ENCODE results near the gene ASIC3.

Gene ASIC3

DNA sequence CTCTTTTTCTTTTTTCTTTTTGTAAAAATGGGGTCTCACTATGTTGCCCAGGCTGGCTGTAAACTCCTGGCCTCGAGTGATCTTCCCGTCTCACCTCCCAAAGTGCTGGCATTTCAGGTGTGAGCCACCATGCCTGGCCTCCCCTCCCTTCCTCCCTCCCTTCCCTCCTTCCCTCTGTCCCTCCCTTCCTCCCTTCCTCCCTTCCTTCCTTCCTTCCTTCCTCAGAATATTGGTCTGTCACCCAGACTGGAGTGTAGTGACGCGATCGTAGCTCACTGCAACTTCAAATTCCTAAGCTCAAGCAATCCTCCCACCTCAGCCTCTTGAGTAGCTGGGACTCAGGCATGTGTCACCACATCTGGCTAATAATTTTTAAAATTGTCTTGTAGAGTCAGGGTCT is 46.3 kb downstream of the ASIC3 start:
- Histone ChIP-seq H3K27ac (ENCODE audit: low read depth, low read length) (no peak overlapping the region), H3K9ac (ENCODE audit: low read length) (no peak overlapping the region), H3K4me3 (ENCODE audit: low read length) (no peak overlapping the region), H3K27me3 (ENCODE audit: control insufficient read depth, insufficient read depth, low read length) (no peaks in the 10 kb centered on the region), H3K4me1 (ENCODE audit: control insufficient read depth, insufficient read depth, low read length) (peaks cover 13% of the 10 kb centered on the region), H3K36me3 (ENCODE audit: control insufficient read depth, insufficient read depth, low read length) (no peaks in the 10 kb centered on the region)

DNA sequence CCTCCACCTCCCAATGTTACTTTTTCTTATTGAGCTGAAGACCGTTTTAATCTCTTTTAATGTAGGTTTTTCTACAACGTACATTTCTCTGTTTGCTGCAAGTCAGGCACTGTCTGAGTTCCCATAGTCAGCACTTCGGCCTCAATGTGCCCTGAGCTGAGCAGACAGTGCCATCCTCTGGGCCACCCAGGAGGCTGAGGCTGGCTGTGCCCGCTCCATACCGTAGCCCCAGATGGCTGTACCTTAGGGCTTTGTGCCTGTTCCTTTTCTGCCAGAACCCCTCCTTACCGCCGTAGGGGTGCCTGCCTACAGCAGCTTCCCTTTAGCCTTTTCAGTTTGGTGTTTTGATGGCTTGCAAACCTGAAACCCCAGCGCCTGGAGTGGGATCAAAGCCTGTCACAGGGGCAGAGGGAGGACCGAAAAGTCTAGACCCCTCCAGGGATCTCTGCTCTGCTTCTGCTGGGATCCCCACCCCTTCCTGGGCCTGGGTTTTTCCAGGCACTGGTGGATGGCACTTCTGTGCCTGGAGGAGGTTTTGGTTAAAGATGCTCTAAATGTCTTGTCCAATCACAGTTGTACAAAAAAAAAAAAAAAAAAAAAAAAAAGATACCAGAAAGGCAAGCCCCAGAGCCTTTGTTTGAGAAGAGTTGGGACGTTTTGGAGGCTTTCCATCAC is 46.9 kb downstream of the ASIC3 start:
- peaks cover 9% of the 10 kb centered on the region for H3K4me1 ChIP-seq (ENCODE audit: control insufficient read depth, insufficient read depth, low read length)
- H3K27me3 ChIP-seq (ENCODE audit: control insufficient read depth, insufficient read depth, low read length), result no peaks in the 10 kb centered on the region
- no peak overlapping the region for H3K4me3 ChIP-seq (ENCODE audit: low read length)
- H3K9ac ChIP-seq (ENCODE audit: low read length), result no peak overlapping the region
- H3K27ac ChIP-seq (ENCODE audit: low read depth, low read length), result no peak overlapping the region
- H3K36me3 ChIP-seq (ENCODE audit: control insufficient read depth, insufficient read depth, low read length), result no peaks in the 10 kb centered on the region

- H3K27ac ChIP-seq (ENCODE audit: low read depth, low read length), result no peak overlapping the region
- no peaks in the 10 kb centered on the region for H3K36me3 ChIP-seq (ENCODE audit: control insufficient read depth, insufficient read depth, low read length)
- H3K4me1 ChIP-seq (ENCODE audit: control insufficient read depth, insufficient read depth, low read length), result peaks cover 7% of the 10 kb centered on the region
- no peaks in the 10 kb centered on the region for H3K27me3 ChIP-seq (ENCODE audit: control insufficient read depth, insufficient read depth, low read length)
- no peak overlapping the region for H3K4me3 ChIP-seq (ENCODE audit: low read length)
- no peak overlapping the region for H3K9ac ChIP-seq (ENCODE audit: low read length)
Observed at GRCh38 chr7:151095828-151096475, 47.6 kb downstream of the ASIC3 start.

DNA sequence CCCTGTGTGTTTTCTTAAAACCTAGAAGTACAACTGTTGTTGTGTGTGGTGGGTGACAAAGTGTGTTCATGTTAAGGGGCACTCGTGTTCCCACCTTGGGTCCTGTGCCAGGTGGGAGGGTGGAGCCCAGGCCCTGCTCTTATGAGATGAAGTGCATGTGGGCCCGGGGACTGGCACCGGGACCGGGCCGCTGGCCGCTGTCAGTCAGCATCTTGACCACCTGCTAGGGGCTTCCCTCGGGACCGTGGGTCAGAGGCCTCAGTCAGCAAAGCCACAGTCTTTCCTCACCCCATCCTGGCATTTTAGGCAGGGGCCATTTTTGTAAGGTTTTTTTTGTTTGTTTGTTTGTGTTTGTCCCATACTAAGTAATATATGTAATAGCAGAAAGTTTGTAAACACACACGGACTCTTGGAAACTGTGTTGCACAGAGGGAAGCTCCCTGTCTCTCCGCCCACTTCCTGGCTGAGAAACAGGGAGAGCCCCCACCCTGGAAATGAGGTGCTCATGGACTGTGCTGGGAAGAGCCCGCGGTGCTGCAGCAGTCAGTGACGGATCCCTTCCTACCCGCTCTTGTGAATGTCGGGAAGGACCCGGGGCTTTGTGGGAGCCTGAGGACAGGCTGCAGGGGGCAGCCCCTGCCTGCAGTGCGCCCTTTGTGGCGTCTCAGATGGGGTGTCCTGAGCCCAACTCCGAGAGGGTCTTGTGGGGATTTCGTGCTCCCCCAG is 51.3 kb downstream of the ASIC3 start:
- H3K4me1 ChIP-seq (ENCODE audit: control insufficient read depth, insufficient read depth, low read length), result no peaks in the 10 kb centered on the region

DNA sequence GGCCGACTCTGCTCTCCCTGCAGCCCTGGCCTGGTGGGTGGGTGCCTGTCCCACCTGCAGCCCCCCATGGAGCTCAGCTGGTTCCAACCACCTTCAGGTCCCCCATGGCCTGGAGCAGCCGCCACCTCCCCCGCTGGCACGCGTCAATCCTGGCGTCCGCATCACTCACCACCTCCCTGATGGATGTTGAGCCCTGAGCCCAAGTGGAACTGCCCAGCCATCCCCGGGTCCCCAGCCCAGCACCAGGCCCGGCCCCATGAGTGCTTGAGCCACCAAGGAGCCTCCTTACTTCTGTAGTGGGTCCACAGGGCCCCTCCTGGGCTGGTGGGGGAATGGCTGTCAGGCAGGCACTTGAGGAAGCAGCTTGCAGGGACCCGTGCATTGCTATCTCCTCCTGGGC is 52.6 kb downstream of the ASIC3 start:
- no peak overlapping the region for H3K27ac ChIP-seq (ENCODE audit: low read depth, low read length)

More for the DNA sequence above, 51.3 kb downstream of the ASIC3 start:
- no peak overlapping the region for H3K9ac ChIP-seq (ENCODE audit: low read length)
- H3K27me3 ChIP-seq (ENCODE audit: control insufficient read depth, insufficient read depth, low read length), result no peaks in the 10 kb centered on the region
- no peaks in the 10 kb centered on the region for H3K36me3 ChIP-seq (ENCODE audit: control insufficient read depth, insufficient read depth, low read length)
- no peak overlapping the region for H3K27ac ChIP-seq (ENCODE audit: low read depth, low read length)
- no peak overlapping the region for H3K4me3 ChIP-seq (ENCODE audit: low read length)

GRCh38 chr7:151101621-151102396 is 53.5 kb downstream of the ASIC3 start:
- no peak overlapping the region for H3K9ac ChIP-seq (ENCODE audit: low read length)
- no peak overlapping the region for H3K27ac ChIP-seq (ENCODE audit: low read depth, low read length)
- no peaks in the 10 kb centered on the region for H3K27me3 ChIP-seq (ENCODE audit: control insufficient read depth, insufficient read depth, low read length)
- H3K4me1 ChIP-seq (ENCODE audit: control insufficient read depth, insufficient read depth, low read length), result no peaks in the 10 kb centered on the region
- H3K4me3 ChIP-seq (ENCODE audit: low read length), result no peak overlapping the region
- no peaks in the 10 kb centered on the region for H3K36me3 ChIP-seq (ENCODE audit: control insufficient read depth, insufficient read depth, low read length)

More for the DNA sequence above, 52.6 kb downstream of the ASIC3 start:
- Histone ChIP-seq H3K9ac (ENCODE audit: low read length) (no peak overlapping the region), H3K4me3 (ENCODE audit: low read length) (no peak overlapping the region), H3K27me3 (ENCODE audit: control insufficient read depth, insufficient read depth, low read length) (no peaks in the 10 kb centered on the region), H3K4me1 (ENCODE audit: control insufficient read depth, insufficient read depth, low read length) (no peaks in the 10 kb centered on the region), H3K36me3 (ENCODE audit: control insufficient read depth, insufficient read depth, low read length) (no peaks in the 10 kb centered on the region)

Measured in rectal smooth muscle tissue (tissue), 1 donor.